ENCODE data around the gene IDH3B. TPM values are rescaled to one million over a fixed set of nuclear protein-coding genes. Genes with fewer than 3 reads are reported as not detected.

The IDH3B gene
- total and polyA plus RNA-seq, 2 experiments from 2014 or later: 91.1 to 93.8 TPM

GRCh38 chr20:2626853-2627541 is 37.0 kb downstream of the IDH3B start:
- no peak for DNase-seq (ENCODE audit: low spot score)
- Histone ChIP-seq H3K4me2 (no peak overlapping the region), H4K20me1 (ENCODE audit: insufficient read depth, poor library complexity, severe bottlenecking) (no peaks in the 10 kb centered on the region), H3K9me2 (replicated peaks; ENCODE audit: insufficient read depth) (no peaks in the 10 kb centered on the region), H2AFZ (no peak overlapping the region), H3K79me2 (no peaks in the 10 kb centered on the region), H3K9me3 (ENCODE audit: low read depth) (no peaks in the 10 kb centered on the region), H3K27ac (no peak overlapping the region), H3K36me3 (replicated peaks; ENCODE audit: insufficient read depth, low read depth) (no peaks in the 10 kb centered on the region), H3K4me3 (no peak overlapping the region), H3K4me1 (ENCODE audit: insufficient read depth) (no peaks in the 10 kb centered on the region), H3K27me3 (no peaks in the 10 kb centered on the region)
- TF ChIP-seq EZH2 (IDR thresholded peaks at IDR 0.05; ENCODE audit: borderline replicate concordance) (no peak), CTCF (IDR thresholded peaks at IDR 0.05; ENCODE audit: poor library complexity) (no peak), EZH2phosphoT487 (IDR thresholded peaks at IDR 0.05; ENCODE audit: low read depth, severe bottlenecking, unreplicated experiment) (no peak)
- WGBS (ENCODE audit: low lambda C conversion rate, missing lambda C conversion rate): 71% methylated on average over 9 of the region's 9 CpGs

- DNase-seq (ENCODE audit: low spot score): no peak
- WGBS (ENCODE audit: low lambda C conversion rate, missing lambda C conversion rate): 35% methylated on average over 2 of the region's 2 CpGs
Observed at GRCh38 chr20:2625062-2625461, 39.0 kb downstream of the IDH3B start.

GRCh38 chr20:2624190-2624589 is 39.8 kb downstream of the IDH3B start:
- no peaks in the 10 kb centered on the region for H3K4me1 ChIP-seq (ENCODE audit: insufficient read depth)
- H3K36me3 ChIP-seq (replicated peaks; ENCODE audit: insufficient read depth, low read depth): no peaks in the 10 kb centered on the region
- H4K20me1 ChIP-seq (ENCODE audit: insufficient read depth, poor library complexity, severe bottlenecking): no peaks in the 10 kb centered on the region
- TF ChIP-seq EZH2 (IDR thresholded peaks at IDR 0.05; ENCODE audit: borderline replicate concordance) (no peak), EZH2phosphoT487 (IDR thresholded peaks at IDR 0.05; ENCODE audit: low read depth, severe bottlenecking, unreplicated experiment) (no peak), CTCF (IDR thresholded peaks at IDR 0.05; ENCODE audit: poor library complexity) (no peak)
- no peak for DNase-seq (ENCODE audit: low spot score)
- 72% methylated on average over 4 of the region's 4 CpGs for WGBS (ENCODE audit: low lambda C conversion rate, missing lambda C conversion rate)
- H3K27me3 ChIP-seq: no peaks in the 10 kb centered on the region
- no peak overlapping the region for H3K27ac ChIP-seq
- H3K4me2 ChIP-seq: no peak overlapping the region
- H3K9me2 ChIP-seq (replicated peaks; ENCODE audit: insufficient read depth): no peaks in the 10 kb centered on the region
- H3K4me3 ChIP-seq: no peak overlapping the region
- no peaks in the 10 kb centered on the region for H3K79me2 ChIP-seq
- no peaks in the 10 kb centered on the region for H3K9me3 ChIP-seq (ENCODE audit: low read depth)
- H2AFZ ChIP-seq: no peak overlapping the region

More at GRCh38 chr20:2625062-2625461, 39.0 kb downstream of the IDH3B start:
- Histone ChIP-seq H3K79me2 (no peaks in the 10 kb centered on the region), H3K9me2 (replicated peaks; ENCODE audit: insufficient read depth) (no peaks in the 10 kb centered on the region), H3K9me3 (ENCODE audit: low read depth) (no peaks in the 10 kb centered on the region), H3K4me3 (no peak overlapping the region), H3K4me1 (ENCODE audit: insufficient read depth) (no peaks in the 10 kb centered on the region), H4K20me1 (ENCODE audit: insufficient read depth, poor library complexity, severe bottlenecking) (no peaks in the 10 kb centered on the region), H3K4me2 (no peak overlapping the region), H3K36me3 (replicated peaks; ENCODE audit: insufficient read depth, low read depth) (no peaks in the 10 kb centered on the region), H3K27me3 (no peaks in the 10 kb centered on the region), H2AFZ (no peak overlapping the region), H3K27ac (no peak overlapping the region)
- TF ChIP-seq EZH2 (IDR thresholded peaks at IDR 0.05; ENCODE audit: borderline replicate concordance): no peak
- TF ChIP-seq CTCF (IDR thresholded peaks at IDR 0.05; ENCODE audit: poor library complexity): no peak
- TF ChIP-seq EZH2phosphoT487 (IDR thresholded peaks at IDR 0.05; ENCODE audit: low read depth, severe bottlenecking, unreplicated experiment): no peak

Data from hepatocyte (in vitro differentiated cells).